Esophagus squamous epithelium (tissue), 5 donors: Measurements from ENCODE around the gene NAV3. TPM values are rescaled to one million over a fixed set of nuclear protein-coding genes. Genes with fewer than 3 reads are reported as not detected.

ENCODE experiments used
- DNase-seq: peaks from one replicate; lab custom pipeline; 2025; lab: John Stamatoyannopoulos, UW
- H3K27ac ChIP-seq, 4 donors: fragments of 200-600 bp; sonication (generic); one replicate each; pipeline ENCODE4 v1.5.1; 2016 to 2019; ENCODE audit warnings: mild to moderate bottlenecking in 1 of 4
- H3K27me3 ChIP-seq, 4 donors: fragments of 200-600 bp; sonication (generic); 1 replicate in 3 of 4; 2 replicates in 1 of 4; pipeline versions ENCODE4 v1.5.1 to v1.6.0; 2017 to 2021; ENCODE audit warnings: antibody characterized with exemption in 1 of 4
- H3K36me3 ChIP-seq, 3 donors: fragments of 200-600 bp; sonication (generic); one replicate each; pipeline ENCODE4 v1.5.1; 2016 to 2019
- H3K4me1 ChIP-seq, 3 donors: fragments of 200-600 bp; sonication (generic); one replicate each; pipeline ENCODE4 v1.5.1; 2017 to 2019
- H3K4me3 ChIP-seq, 4 donors: fragments of 200-600 bp; sonication (generic); 1 replicate in 3 of 4; 2 replicates in 1 of 4; pipeline ENCODE4 v1.5.1; 2016 to 2019; ENCODE audit warnings: mild to moderate bottlenecking in 2 of 4, moderate library complexity in 1 of 4
- H3K9me3 ChIP-seq, 3 donors: fragments of 200-600 bp; sonication (generic); one replicate each; pipeline ENCODE4 v1.5.1; 2016 to 2019
- CTCF ChIP-seq, 6 experiments: fragments of 450-650 bp in 4 of 6; fragments of 200-600 bp in 2 of 6; sonication (generic) in 2 of 6; IDR thresholded peaks; one replicate each; pipeline ENCODE4 v1.5.1; 2016 to 2019; ENCODE audit warnings: antibody characterized with exemption in 6 of 6, mild to moderate bottlenecking in 4 of 6, moderate library complexity in 4 of 6
- POLR2A ChIP-seq, 4 donors: fragments of 450-650 bp; IDR thresholded peaks; one replicate each; pipeline ENCODE4 v1.6.1; 2017; ENCODE audit warnings: antibody characterized with exemption in 4 of 4, mild to moderate bottlenecking in 4 of 4, moderate library complexity in 3 of 4
- WGBS, 2 donors: methylation state at CpG; one replicate each; pipeline ENCODE4 v1.1.5; 2018; 5-methylcytosine and 5-hydroxymethylcytosine counted together
- intact Hi-C: fragments of 100-400 bp; cut with DNase I; formaldehyde crosslinking; loops from one replicate; pipeline ENCODE4 v1.15.0; 2022
- total RNA-seq, 4 donors: library from RNA; depleted of rRNA; stranded (reverse); fragments of >200 nt; gene quantifications; one replicate each; pipeline ENCODE4 v1.1.0, GENCODE V29; 2016
- donor health status: DM: yes; HTN: yes; CAD: no.

Gene NAV3
- total RNA-seq, 4 donors from 2014 or later: 0.34 to 4.6 (median 3.2) TPM

- Histone ChIP-seq H3K27ac (no peak overlapping the region), H3K4me1 (no peaks in the 10 kb centered on the region), H3K36me3 (no peaks in the 10 kb centered on the region), H3K4me3 (no peak overlapping the region), H3K9me3 (no peaks in the 10 kb centered on the region), H3K27me3 (no peaks in the 10 kb centered on the region)
- intact Hi-C loops: no loop called here
- TF ChIP-seq CTCF (IDR thresholded peaks at IDR 0.05) (no peak), POLR2A (IDR thresholded peaks at IDR 0.05) (no peak)
- WGBS, 2 donors: 81 to 88% methylated on average over 2 of the region's 2 CpGs
- DNase-seq: no peak
These were observed 144.0 kb downstream of the NAV3 start for GRCh38 chr12:77974645-77975044.

- no peak for TF ChIP-seq CTCF (IDR thresholded peaks at IDR 0.05)
These were observed 149.0 kb downstream of the NAV3 start for GRCh38 chr12:77979597-77980250.

GRCh38 chr12:77980782-77981181 lies 150.1 kb downstream of the NAV3 start:
- Histone ChIP-seq H3K36me3 (no peaks in the 10 kb centered on the region), H3K4me3 (no peak overlapping the region), H3K27me3 (no peaks in the 10 kb centered on the region), H3K27ac (no peak overlapping the region), H3K9me3 (no peaks in the 10 kb centered on the region), H3K4me1 (no peaks in the 10 kb centered on the region)
- no peak for DNase-seq
- intact Hi-C loops: no loop called here
- 67 to 78% methylated on average over 2 of the region's 2 CpGs for WGBS, 2 donors
- no peak for TF ChIP-seq POLR2A (IDR thresholded peaks at IDR 0.05)
- no peak for TF ChIP-seq CTCF (IDR thresholded peaks at IDR 0.05)

More at GRCh38 chr12:77979597-77980250, 149.0 kb downstream of the NAV3 start:
- H3K4me1 ChIP-seq: no peaks in the 10 kb centered on the region
- no peak for DNase-seq
- H3K4me3 ChIP-seq: no peak overlapping the region
- intact Hi-C loops: no loop called here
- no peaks in the 10 kb centered on the region for H3K9me3 ChIP-seq
- 72 to 73% methylated on average over 5 of the region's 5 CpGs for WGBS, 2 donors
- H3K36me3 ChIP-seq: no peaks in the 10 kb centered on the region
- H3K27ac ChIP-seq: no peak overlapping the region
- H3K27me3 ChIP-seq: no peaks in the 10 kb centered on the region

- no peaks in the 10 kb centered on the region for H3K4me1 ChIP-seq
- H3K27me3 ChIP-seq: no peaks in the 10 kb centered on the region
- no peak overlapping the region for H3K27ac ChIP-seq
- no peaks in the 10 kb centered on the region for H3K36me3 ChIP-seq
- no peak for DNase-seq
- TF ChIP-seq POLR2A (IDR thresholded peaks at IDR 0.05) (no peak), CTCF (IDR thresholded peaks at IDR 0.05) (no peak)
- H3K4me3 ChIP-seq: no peak overlapping the region
- H3K9me3 ChIP-seq: no peaks in the 10 kb centered on the region
- intact Hi-C loops: no loop called here
These were observed 153.2 kb downstream of the NAV3 start for GRCh38 chr12:77983859-77984258.

- 83% methylated on average over 1 of the region's 1 CpG for WGBS, 2 donors
- intact Hi-C loops: no loop called here
- H3K4me3 ChIP-seq: no peak overlapping the region
- no peaks in the 10 kb centered on the region for H3K9me3 ChIP-seq
- no peak overlapping the region for H3K27ac ChIP-seq
- H3K36me3 ChIP-seq: no peaks in the 10 kb centered on the region
- TF ChIP-seq POLR2A (IDR thresholded peaks at IDR 0.05): no peak
- DNase-seq: no peak
- H3K4me1 ChIP-seq: no peaks in the 10 kb centered on the region
- H3K27me3 ChIP-seq: no peaks in the 10 kb centered on the region
These were observed 162.1 kb downstream of the NAV3 start for GRCh38 chr12:77992760-77993159.

- no peak for TF ChIP-seq CTCF (IDR thresholded peaks at IDR 0.05)
- TF ChIP-seq POLR2A (IDR thresholded peaks at IDR 0.05): no peak
- no peak for DNase-seq
- no peaks in the 10 kb centered on the region for H3K36me3 ChIP-seq
- no peak overlapping the region for H3K4me3 ChIP-seq
- H3K27me3 ChIP-seq: no peaks in the 10 kb centered on the region
- intact Hi-C loops: no loop called here
- H3K27ac ChIP-seq: no peak overlapping the region
- H3K9me3 ChIP-seq: no peaks in the 10 kb centered on the region
- WGBS, 2 donors: 61% methylated on average over 4 of the region's 4 CpGs
- H3K4me1 ChIP-seq: no peaks in the 10 kb centered on the region
These were observed 163.0 kb downstream of the NAV3 start for GRCh38 chr12:77993658-77994057.
